ENCODE measurements around the gene WIPF2. TPM values are rescaled to one million over a fixed set of nuclear protein-coding genes. Genes with fewer than 3 reads are reported as not detected.

WIPF2 gene
- total and polyA plus RNA-seq, 2 donors (not counting 3 experiments of a cell fraction or from before 2014, with no cell fraction given), result 8.4 to 30.4 TPM

GRCh38 chr17:40259505-40259904 lies 40.4 kb downstream of the WIPF2 start:
- Histone ChIP-seq H3K4me3 (replicated peaks in 1 of 3; ENCODE audit: insufficient read depth in 1 of 3, low read depth in 1 of 3, low read length in 3 of 3) (no peak overlapping the region), H3K4me1 (ENCODE audit: control insufficient read depth, extremely low read depth, insufficient read depth, low read length) (no peaks in the 10 kb centered on the region), H3K4me2 (ENCODE audit: insufficient read depth, low read length) (no peak overlapping the region), H2AFZ (ENCODE audit: low read depth, low read length) (no peak overlapping the region), H4K20me1 (replicated peaks; ENCODE audit: control insufficient read depth, extremely low read depth, insufficient read depth, low read length) (no peaks in the 10 kb centered on the region), H3K36me3 (ENCODE audit: control insufficient read depth in 2 of 2, extremely low read depth in 1 of 2, insufficient read depth in 2 of 2, low read length in 2 of 2) (peaks cover 10 to 20% of the 10 kb centered on the region in 2 experiments), H3K27me3 (ENCODE audit: control insufficient read depth in 2 of 2, insufficient read depth in 2 of 2, low read length in 2 of 2) (no peaks in the 10 kb centered on the region), H3K27ac (ENCODE audit: insufficient read depth, low read depth, low read length) (no peak overlapping the region), H3K79me2 (ENCODE audit: control insufficient read depth, insufficient read depth, low read length) (peaks cover 2% of the 10 kb centered on the region), H3K9ac (replicated peaks; ENCODE audit: extremely low read depth, insufficient read depth, low read length) (no peak overlapping the region), H3K9me3 (replicated peaks; ENCODE audit: control insufficient read depth, insufficient read depth, low read length) (no peaks in the 10 kb centered on the region), H3K9me1 (replicated peaks; ENCODE audit: control insufficient read depth, extremely low read depth, insufficient read depth, low read length) (no peaks in the 10 kb centered on the region)
- no peak for TF ChIP-seq FOS (IDR thresholded peaks at IDR 0.05; ENCODE audit: borderline replicate concordance, insufficient read depth, low read length)
- no peak for TF ChIP-seq POLR2A (IDR thresholded peaks at IDR 0.05; ENCODE audit: low read depth, low read length)
- TF ChIP-seq JUN (IDR thresholded peaks at IDR 0.05; ENCODE audit: borderline replicate concordance, insufficient read depth, insufficient read length, low read depth), result no peak
- TF ChIP-seq CTCF (IDR thresholded peaks at IDR 0.05; ENCODE audit: extremely low read depth in 1 of 2, insufficient read depth in 1 of 2, low read depth in 1 of 2, low read length in 2 of 2), result no peak
- TF ChIP-seq EZH2 (IDR thresholded peaks at IDR 0.05; ENCODE audit: borderline replicate concordance, low read depth, low read length, severe bottlenecking), result no peak
- TF ChIP-seq MAX (IDR thresholded peaks at IDR 0.05; ENCODE audit: insufficient read depth, insufficient read length), result no peak
- TF ChIP-seq POLR2AphosphoS5 (IDR thresholded peaks at IDR 0.05; ENCODE audit: insufficient read depth, low read depth, low read length), result no peak
- TF ChIP-seq MYC (IDR thresholded peaks at IDR 0.05; ENCODE audit: low read depth, low read length), result no peak
- no peak for TF ChIP-seq GATA2 (IDR thresholded peaks at IDR 0.05; ENCODE audit: insufficient read depth, insufficient read length, low read depth, low read length)
- no peak for DNase-seq (ENCODE audit: low read depth, low spot score)
- no peak for FAIRE-seq
- no TSS peak for BruUV-seq (replicated peaks)
- CTCF ChIA-PET, result interaction anchor here (0.6 to 1.3 kb wide), 5 partner anchors 9 to 238 kb away, joined by 3 to 5 read pairs (median 3); no protein-coding TSS in a partner anchor
- dilution Hi-C loops (cut with MboI; ENCODE audit: extremely low pct_ligation_motif_present, low sequenced_read_pairs), result no loop called here
- POLR2A ChIA-PET, result no interaction called here
- intact Hi-C loops (cut with micrococcal nuclease), result no loop called here

Data from endothelial cell of umbilical vein (primary cell).